ENCODE data around the gene PHF21A.

DNA sequence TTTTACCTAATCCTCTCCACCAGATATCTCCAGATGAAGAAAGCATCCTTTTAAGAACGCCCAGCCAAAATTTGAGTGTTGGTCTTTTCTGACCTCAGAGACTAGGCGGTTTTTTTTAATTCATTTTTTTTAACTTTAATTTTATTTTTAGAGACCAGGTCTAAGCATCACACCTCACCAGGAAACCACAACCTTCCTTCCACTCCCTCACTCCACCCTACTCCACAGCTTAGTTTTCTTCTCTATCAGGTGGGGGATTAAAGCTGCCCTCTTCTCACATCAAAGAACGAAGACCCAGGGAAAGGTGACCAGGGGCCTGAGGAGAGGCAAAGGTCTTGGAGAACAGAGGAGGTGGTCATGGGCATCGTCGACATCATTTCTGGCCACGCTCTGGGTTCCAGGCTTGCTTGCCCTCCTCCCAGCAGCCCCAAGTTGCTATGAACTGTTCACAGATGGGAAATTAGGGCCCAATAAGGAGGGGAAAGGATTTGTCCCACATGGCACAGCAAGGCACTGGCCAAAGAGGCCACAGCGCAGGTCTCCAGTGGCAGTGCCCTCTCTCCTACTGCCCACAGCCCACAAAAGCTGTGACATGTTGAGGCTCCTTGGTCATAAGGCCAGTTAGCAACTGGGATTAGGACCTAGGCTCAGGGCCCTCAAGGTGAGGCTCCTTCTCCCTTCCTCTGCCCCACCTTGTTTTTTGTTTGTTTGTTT is 202.1 kb downstream of the PHF21A start:
- TF ChIP-seq, protein P1, sequence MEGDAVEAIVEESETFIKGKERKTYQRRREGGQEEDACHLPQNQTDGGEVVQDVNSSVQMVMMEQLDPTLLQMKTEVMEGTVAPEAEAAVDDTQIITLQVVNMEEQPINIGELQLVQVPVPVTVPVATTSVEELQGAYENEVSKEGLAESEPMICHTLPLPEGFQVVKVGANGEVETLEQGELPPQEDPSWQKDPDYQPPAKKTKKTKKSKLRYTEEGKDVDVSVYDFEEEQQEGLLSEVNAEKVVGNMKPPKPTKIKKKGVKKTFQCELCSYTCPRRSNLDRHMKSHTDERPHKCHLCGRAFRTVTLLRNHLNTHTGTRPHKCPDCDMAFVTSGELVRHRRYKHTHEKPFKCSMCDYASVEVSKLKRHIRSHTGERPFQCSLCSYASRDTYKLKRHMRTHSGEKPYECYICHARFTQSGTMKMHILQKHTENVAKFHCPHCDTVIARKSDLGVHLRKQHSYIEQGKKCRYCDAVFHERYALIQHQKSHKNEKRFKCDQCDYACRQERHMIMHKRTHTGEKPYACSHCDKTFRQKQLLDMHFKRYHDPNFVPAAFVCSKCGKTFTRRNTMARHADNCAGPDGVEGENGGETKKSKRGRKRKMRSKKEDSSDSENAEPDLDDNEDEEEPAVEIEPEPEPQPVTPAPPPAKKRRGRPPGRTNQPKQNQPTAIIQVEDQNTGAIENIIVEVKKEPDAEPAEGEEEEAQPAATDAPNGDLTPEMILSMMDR (IDR thresholded peaks at IDR 0.05; ENCODE audit: low read depth, low read length), result no peak
- no peak for TF ChIP-seq POLR2A (IDR thresholded peaks at IDR 0.05; ENCODE audit: extremely low read depth, insufficient read length)

Data from NB4 (cell line).